ENCODE data around the gene GOPC. TPM values are rescaled to one million over a fixed set of nuclear protein-coding genes. Genes with fewer than 3 reads are reported as not detected.

Gene GOPC
- total and polyA plus RNA-seq, 2 of the 8 experiments (the other 6 are each of a cell fraction or from before 2014, with no cell fraction given), result 5.3 to 19.4 TPM

- H3K79me1 ChIP-seq (ENCODE audit: low read depth, low read length), result no peaks in the 10 kb centered on the region
- no peak overlapping the region for H3K4me2 ChIP-seq (ENCODE audit: insufficient read depth in 1 of 2, low read depth in 2 of 2, low read length in 2 of 2)
- H3K23ac ChIP-seq (ENCODE audit: insufficient read length), result no peak overlapping the region
- 90% methylated on average over 4 of the region's 4 CpGs; no CpG with 5 or more reads in 1 of the 2 experiments for WGBS, 2 experiments (ENCODE audit: extremely low coverage in 1 of 2, insufficient coverage in 1 of 2, insufficient read length in 1 of 2, insufficient replicate concordance in 2 of 2, low coverage in 1 of 2, low lambda C conversion rate in 2 of 2, missing lambda C conversion rate in 1 of 2)
- no peak overlapping the region for H3K27ac ChIP-seq (ENCODE audit: low read depth, low read length)
- TF ChIP-seq EP300 (IDR thresholded peaks at IDR 0.05; ENCODE audit: borderline replicate concordance in 1 of 2, low read depth in 2 of 2, low read length in 2 of 2), result no peak
- H2BK120ac ChIP-seq (replicated peaks; ENCODE audit: low read depth, low read length), result no peak overlapping the region
- no peak overlapping the region for H3K14ac ChIP-seq (ENCODE audit: insufficient read length)
- no peak for DNase-seq (ENCODE audit: low read depth in 1 of 2, low spot score in 2 of 2)
- H3K9me3 ChIP-seq (ENCODE audit: insufficient read depth in 2 of 2, low read depth in 1 of 2, low read length in 1 of 2), result no peaks in the 10 kb centered on the region
- H2BK5ac ChIP-seq (ENCODE audit: low read depth, low read length), result no peak overlapping the region
- H3K18ac ChIP-seq (ENCODE audit: extremely low read depth, low read length), result no peak overlapping the region
- CTCF ChIA-PET (ENCODE audit: partially characterized antibody), result interaction anchor here (0.6 to 6.0 kb wide), 4 partner anchors 80 to 1059 kb away, joined by 3 to 57 read pairs (median 4); partner anchors contain the start of gene ROS1
- no peak overlapping the region for H3K4me3 ChIP-seq (ENCODE audit: extremely low read depth in 1 of 4, insufficient read depth in 2 of 4, low read depth in 3 of 4, low read length in 4 of 4)
- no peak overlapping the region for H3K56ac ChIP-seq (replicated peaks; ENCODE audit: insufficient read length, low read depth, low read length)
- H4K5ac ChIP-seq (ENCODE audit: insufficient read length, low read depth, low read length), result no peak overlapping the region
- no peak overlapping the region for H3K4ac ChIP-seq (replicated peaks; ENCODE audit: insufficient read length, low read depth, low read length)
- H3K4me1 ChIP-seq (replicated peaks in 1 of 4; ENCODE audit: control insufficient read depth in 3 of 4, insufficient read depth in 4 of 4, low read length in 3 of 4), result no peaks in the 10 kb centered on the region
- FAIRE-seq, result no peak
- POLR2A ChIA-PET (ENCODE audit: partially characterized antibody), result no interaction called here
- H3K79me2 ChIP-seq (ENCODE audit: control insufficient read depth in 1 of 2, insufficient read depth in 2 of 2, low read length in 2 of 2), result no peaks in the 10 kb centered on the region
- no peak overlapping the region for H2AK5ac ChIP-seq (ENCODE audit: low read depth, low read length)
- no peak overlapping the region for H2BK12ac ChIP-seq (ENCODE audit: low read depth, low read length)
- no peak overlapping the region for H4K8ac ChIP-seq (ENCODE audit: extremely low read depth, insufficient read depth, low read length)
- no peaks in the 10 kb centered on the region for H3K27me3 ChIP-seq (replicated peaks in 1 of 4; ENCODE audit: control insufficient read depth in 3 of 4, extremely low read depth in 1 of 4, insufficient read depth in 3 of 4, low read length in 3 of 4)
- no peak overlapping the region for H2BK20ac ChIP-seq (ENCODE audit: low read length)
- H3K36me3 ChIP-seq (ENCODE audit: control insufficient read depth in 2 of 4, insufficient read depth in 4 of 4, low read length in 3 of 4), result peaks cover 3 to 5% (median 3%) of the 10 kb centered on the region in 4 experiments; a peak in 4 of 8 replicates
- no peak overlapping the region for H3K9ac ChIP-seq (replicated peaks in 1 of 4; ENCODE audit: extremely low read depth in 1 of 4, low read depth in 3 of 4, low read length in 3 of 4)
- no peak overlapping the region for H2AFZ ChIP-seq (ENCODE audit: low read length)
- no peaks in the 10 kb centered on the region for H3K23me2 ChIP-seq (ENCODE audit: low read depth, low read length)
- H4K91ac ChIP-seq (replicated peaks; ENCODE audit: insufficient read length, low read length), result no peak overlapping the region
- H4K20me1 ChIP-seq (replicated peaks in 1 of 2; ENCODE audit: control insufficient read depth in 1 of 2, insufficient read depth in 2 of 2, low read length in 2 of 2), result no peaks in the 10 kb centered on the region
- no peak overlapping the region for H2BK15ac ChIP-seq (ENCODE audit: low read length)
These were observed 43.0 kb downstream of the GOPC start for GRCh38 chr6:117559299-117559698.
